GM12878 (cell line): ENCODE results near the gene PPP1R14B. TPM values are rescaled to one million over a fixed set of nuclear protein-coding genes. Genes with fewer than 3 reads are reported as not detected.

Source experiments
- ATAC-seq: fragments of 200-7000 bp; cut with Tn5 transposase; 3 replicates; pipeline ENCODE4 v1.9.1; 2020; ENCODE audit warnings: mild to moderate bottlenecking, moderate library complexity
- BruUV-seq: library from RNA; stranded (reverse); fragments of 400-500 nt; replicated peaks from 2 replicates; lab custom pipeline; 2021; lab: Mats Ljungman, UMichigan
- CTCF ChIA-PET: fragments of 300-600 bp; sonication (Branson Sonifier 250); formaldehyde crosslinking; extraction: SDS; loops from one replicate; lab custom pipeline; 2021; ENCODE audit warnings: inconsistent platforms; lab: Yijun Ruan, JAX
- POLR2A ChIA-PET: fragments of 350-600 bp; formaldehyde crosslinking; extraction: SDS; loops from one replicate; lab custom pipeline; 2021; ENCODE audit warnings: inconsistent platforms; lab: Charles Lee
- RAD21 ChIA-PET: fragments of 300-600 bp; sonication (Branson Sonifier 250); formaldehyde crosslinking; loops from one replicate; lab custom pipeline; 2023; ENCODE audit warnings: antibody characterized with exemption; ENCODE audit not compliant: unreplicated experiment; lab: Charles Lee
- SMC1A ChIA-PET: fragments of 300-600 bp; sonication (Branson Sonifier 250); formaldehyde crosslinking; loops from one replicate; lab custom pipeline; 2023; ENCODE audit not compliant: unreplicated experiment, uncharacterized antibody; lab: Charles Lee
- DNase-seq: peaks from one replicate; pipeline ENCODE4 v3.0.0-alpha.2; 2011; ENCODE audit warnings: low read depth, low spot score
- FAIRE-seq: peaks from 3 replicates; lab custom pipeline; 2011; peaks lifted over from hg19 to GRCh38; lab: Jason Lieb, UNC
- H2AFZ ChIP-seq: 2 replicates; pipeline ENCODE4 v1.6.0; 2011; ENCODE audit warnings: low read depth, low read length, control low read depth; ENCODE audit not compliant: control insufficient read depth
- H3K27ac ChIP-seq: 2 replicates; pipeline ENCODE4 v1.5.1; 2011; ENCODE audit warnings: control low read depth; ENCODE audit not compliant: control insufficient read depth, insufficient read depth
- H3K27me3 ChIP-seq, 2 experiments: replicated peaks in 1 of 2; 2 replicates each; pipeline versions ENCODE4 v1.6.0 to v1.6.1; 2011; ENCODE audit warnings: low read length in 1 of 2; ENCODE audit not compliant: control insufficient read depth in 2 of 2, insufficient read depth in 2 of 2
- H3K36me3 ChIP-seq, 2 experiments: 2 replicates each; pipeline ENCODE4 v1.5.1; 2011; ENCODE audit warnings: low read length in 1 of 2; ENCODE audit not compliant: control insufficient read depth in 2 of 2, insufficient read depth in 2 of 2
- H3K4me1 ChIP-seq: 2 replicates; pipeline ENCODE4 v1.6.1; 2011; ENCODE audit warnings: mild to moderate bottlenecking, low read length, moderate library complexity, mixed read lengths; ENCODE audit not compliant: control insufficient read depth, insufficient read depth
- H3K4me2 ChIP-seq: 2 replicates; pipeline ENCODE4 v1.6.0; 2011; ENCODE audit warnings: control low read depth; ENCODE audit not compliant: control insufficient read depth, insufficient read depth
- H3K4me3 ChIP-seq: fragments of 200-600 bp; sonication (generic); 2 replicates; pipeline ENCODE4 v1.5.1; 2016
- H3K79me2 ChIP-seq: 2 replicates; pipeline ENCODE4 v1.6.0; 2011; ENCODE audit warnings: low read length; ENCODE audit not compliant: control insufficient read depth, insufficient read depth
- H3K9ac ChIP-seq: 2 replicates; pipeline ENCODE4 v1.8.0; 2011; ENCODE audit warnings: low read length, control low read depth, mixed read lengths; ENCODE audit not compliant: control insufficient read depth, insufficient read depth
- H3K9me3 ChIP-seq: replicated peaks from 3 replicates; pipeline ENCODE4 v1.5.1; 2011; ENCODE audit warnings: mild to moderate bottlenecking, low read length; ENCODE audit not compliant: control insufficient read depth, insufficient read depth
- H4K20me1 ChIP-seq: 2 replicates; pipeline ENCODE4 v1.6.0; 2011; ENCODE audit not compliant: control insufficient read depth, insufficient read depth
- IKZF1 ChIP-seq: fragments of 450-650 bp; conservative IDR thresholded peaks from 2 replicates; pipeline ENCODE4 v1.6.1; 2017; ENCODE audit warnings: antibody characterized with exemption, mild to moderate bottlenecking
- KLF5 ChIP-seq: fragments of 450-650 bp; IDR thresholded peaks from 2 replicates; pipeline ENCODE4 v1.6.1; 2014; ENCODE audit warnings: mild to moderate bottlenecking; ENCODE audit not compliant: partially characterized antibody
- POLR2A ChIP-seq: IDR thresholded peaks from 2 replicates; pipeline ENCODE4 v1.6.1; 2011; ENCODE audit warnings: low read depth, mild to moderate bottlenecking, low read length
- POLR2AphosphoS5 ChIP-seq: IDR thresholded peaks from 2 replicates; pipeline ENCODE4 v1.6.1; 2011; ENCODE audit warnings: mild to moderate bottlenecking, low read length, inconsistent platforms
- RCOR1 ChIP-seq: conservative IDR thresholded peaks from 2 replicates; pipeline ENCODE4 v1.6.1; 2012; ENCODE audit warnings: low read depth, low read length, improper control_type of control experiment
- WGBS: methylation state at CpG from one replicate; pipeline ENCODE4 v1.1.6; 2016; ENCODE audit warnings: low lambda C conversion rate; ENCODE audit not compliant: insufficient replicate concordance, insufficient coverage; ENCODE audit errors: missing lambda C conversion rate; 5-methylcytosine and 5-hydroxymethylcytosine counted together
- in situ Hi-C: fragments of 300-500 bp; cut with MboI; formaldehyde crosslinking; loops from 9 replicates; pipeline ENCODE4 v1.14.3; 2018; ENCODE audit warnings: mixed read lengths
- intact Hi-C: fragments of 100-400 bp; cut with micrococcal nuclease; formaldehyde crosslinking; loops from one replicate; pipeline ENCODE4 v1.14.2; 2022; ENCODE audit not compliant: unreplicated experiment
- polyA plus RNA-seq, 11 experiments: library from polyadenylated mRNA; depleted of rRNA in 4 of 11; unstranded in 6 of 11; stranded (reverse) in 5 of 11; fragments of >200 nt; fragmentation: Nextera tagmentation in 4 of 11; fragmentation: Illumina TruSeq in 1 of 11; extraction: Ambion mirVana in 4 of 11; extraction: Trizol in 1 of 11; gene quantifications; 1 replicate in 1 of 11; 2 replicates in 10 of 11; pipeline versions ENCODE4 v1.2.1 to v1.2.3, GENCODE V29; 2011 to 2016; ENCODE audit warnings: inconsistent platforms in 2 of 11, missing spikeins in 2 of 11, low read depth in 1 of 11
- total RNA-seq, 4 experiments: library from RNA; depleted of rRNA in 3 of 4; stranded (reverse); fragments of >200 nt in 3 of 4; fragmentation: Illumina TruSeq in 1 of 4; extraction: Trizol in 1 of 4; gene quantifications; 2 replicates each; pipeline versions ENCODE4 v1.2.1 to v1.2.3, GENCODE V29; 2013 to 2021
- TF ChIP-seq, protein P1 (sequence below): IDR thresholded peaks from 2 replicates; pipeline ENCODE4 v1.6.1; 2011; ENCODE audit warnings: low read depth, low read length, improper control_type of control experiment, borderline replicate concordance
- TF ChIP-seq, protein P2 (sequence below): IDR thresholded peaks from 2 replicates; pipeline ENCODE4 v1.6.1; 2012; ENCODE audit warnings: improper control_type of control experiment, low read depth, low read length; ENCODE audit not compliant: insufficient replicate concordance

Gene PPP1R14B
- total and polyA plus RNA-seq, 10 of the 15 experiments (the other 5 are each of a cell fraction or from before 2014, with no cell fraction given): 8.4 to 283 (median 124) TPM

GRCh38 chr11:64211181-64211872, 35.4 kb downstream of the PPP1R14B start:
- Histone ChIP-seq H2AFZ (no peak overlapping the region), H3K27ac (no peak overlapping the region), H3K27me3 (no peaks in the 10 kb centered on the region), H3K9ac (no peak overlapping the region), H3K36me3 (peaks cover 17 to 22% of the 10 kb centered on the region in 2 experiments; a peak in 3 of 4 replicates), H3K4me1 (peaks cover 4% of the 10 kb centered on the region), H4K20me1 (no peaks in the 10 kb centered on the region), H3K4me2 (no peak overlapping the region), H3K79me2 (peaks cover 30% of the 10 kb centered on the region), H3K9me3 (no peaks in the 10 kb centered on the region), H3K4me3 (no peak overlapping the region)
- no peak for DNase-seq
- intact Hi-C loops (no loop called here), in situ Hi-C loops (no loop called here)
- no peak for ATAC-seq
- CTCF ChIA-PET: interaction anchor here (1.2 kb wide), 1 partner anchor 93 kb away, joined by 3 read pairs; no protein-coding TSS in a partner anchor
- TF ChIP-seq POLR2AphosphoS5 (no peak), RCOR1 (no peak), POLR2A (peak; percentile 32), KLF5 (no peak), IKZF1 (no peak)
- TF ChIP-seq, protein P1, sequence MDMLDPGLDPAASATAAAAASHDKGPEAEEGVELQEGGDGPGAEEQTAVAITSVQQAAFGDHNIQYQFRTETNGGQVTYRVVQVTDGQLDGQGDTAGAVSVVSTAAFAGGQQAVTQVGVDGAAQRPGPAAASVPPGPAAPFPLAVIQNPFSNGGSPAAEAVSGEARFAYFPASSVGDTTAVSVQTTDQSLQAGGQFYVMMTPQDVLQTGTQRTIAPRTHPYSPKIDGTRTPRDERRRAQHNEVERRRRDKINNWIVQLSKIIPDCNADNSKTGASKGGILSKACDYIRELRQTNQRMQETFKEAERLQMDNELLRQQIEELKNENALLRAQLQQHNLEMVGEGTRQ: no peak
- TF ChIP-seq, protein P2, sequence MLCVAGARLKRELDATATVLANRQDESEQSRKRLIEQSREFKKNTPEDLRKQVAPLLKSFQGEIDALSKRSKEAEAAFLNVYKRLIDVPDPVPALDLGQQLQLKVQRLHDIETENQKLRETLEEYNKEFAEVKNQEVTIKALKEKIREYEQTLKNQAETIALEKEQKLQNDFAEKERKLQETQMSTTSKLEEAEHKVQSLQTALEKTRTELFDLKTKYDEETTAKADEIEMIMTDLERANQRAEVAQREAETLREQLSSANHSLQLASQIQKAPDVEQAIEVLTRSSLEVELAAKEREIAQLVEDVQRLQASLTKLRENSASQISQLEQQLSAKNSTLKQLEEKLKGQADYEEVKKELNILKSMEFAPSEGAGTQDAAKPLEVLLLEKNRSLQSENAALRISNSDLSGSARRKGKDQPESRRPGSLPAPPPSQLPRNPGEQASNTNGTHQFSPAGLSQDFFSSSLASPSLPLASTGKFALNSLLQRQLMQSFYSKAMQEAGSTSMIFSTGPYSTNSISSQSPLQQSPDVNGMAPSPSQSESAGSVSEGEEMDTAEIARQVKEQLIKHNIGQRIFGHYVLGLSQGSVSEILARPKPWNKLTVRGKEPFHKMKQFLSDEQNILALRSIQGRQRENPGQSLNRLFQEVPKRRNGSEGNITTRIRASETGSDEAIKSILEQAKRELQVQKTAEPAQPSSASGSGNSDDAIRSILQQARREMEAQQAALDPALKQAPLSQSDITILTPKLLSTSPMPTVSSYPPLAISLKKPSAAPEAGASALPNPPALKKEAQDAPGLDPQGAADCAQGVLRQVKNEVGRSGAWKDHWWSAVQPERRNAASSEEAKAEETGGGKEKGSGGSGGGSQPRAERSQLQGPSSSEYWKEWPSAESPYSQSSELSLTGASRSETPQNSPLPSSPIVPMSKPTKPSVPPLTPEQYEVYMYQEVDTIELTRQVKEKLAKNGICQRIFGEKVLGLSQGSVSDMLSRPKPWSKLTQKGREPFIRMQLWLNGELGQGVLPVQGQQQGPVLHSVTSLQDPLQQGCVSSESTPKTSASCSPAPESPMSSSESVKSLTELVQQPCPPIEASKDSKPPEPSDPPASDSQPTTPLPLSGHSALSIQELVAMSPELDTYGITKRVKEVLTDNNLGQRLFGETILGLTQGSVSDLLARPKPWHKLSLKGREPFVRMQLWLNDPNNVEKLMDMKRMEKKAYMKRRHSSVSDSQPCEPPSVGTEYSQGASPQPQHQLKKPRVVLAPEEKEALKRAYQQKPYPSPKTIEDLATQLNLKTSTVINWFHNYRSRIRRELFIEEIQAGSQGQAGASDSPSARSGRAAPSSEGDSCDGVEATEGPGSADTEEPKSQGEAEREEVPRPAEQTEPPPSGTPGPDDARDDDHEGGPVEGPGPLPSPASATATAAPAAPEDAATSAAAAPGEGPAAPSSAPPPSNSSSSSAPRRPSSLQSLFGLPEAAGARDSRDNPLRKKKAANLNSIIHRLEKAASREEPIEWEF: no peak
- SMC1A ChIA-PET: interaction anchor here (1.7 kb wide), 1 partner anchor 15 kb away, joined by 6 read pairs; the partner anchor contains the start of genes NUDT22 and TRPT1
- RAD21 ChIA-PET: no interaction called here
- POLR2A ChIA-PET: interaction anchor here (1.6 to 1.7 kb wide), 2 partner anchors 12 to 15 kb away, joined by 5 to 9 read pairs; partner anchors contain the start of genes NUDT22 and TRPT1
- no peak for FAIRE-seq
- 87% methylated on average over 26 of the region's 30 CpGs for WGBS
- BruUV-seq: no TSS peak
